ENCODE results near the gene NDOR1.

The NDOR1 gene

GRCh38 chr9:137183980-137184595 lies 21.4 kb upstream of the NDOR1 start:
- DNase-seq: no peak

- no peak for DNase-seq
Measured at GRCh38 chr9:137184881-137185660, 20.4 kb upstream of the NDOR1 start.

GRCh38 chr9:137185921-137186320 lies 19.6 kb upstream of the NDOR1 start:
- no peak for DNase-seq

DNA sequence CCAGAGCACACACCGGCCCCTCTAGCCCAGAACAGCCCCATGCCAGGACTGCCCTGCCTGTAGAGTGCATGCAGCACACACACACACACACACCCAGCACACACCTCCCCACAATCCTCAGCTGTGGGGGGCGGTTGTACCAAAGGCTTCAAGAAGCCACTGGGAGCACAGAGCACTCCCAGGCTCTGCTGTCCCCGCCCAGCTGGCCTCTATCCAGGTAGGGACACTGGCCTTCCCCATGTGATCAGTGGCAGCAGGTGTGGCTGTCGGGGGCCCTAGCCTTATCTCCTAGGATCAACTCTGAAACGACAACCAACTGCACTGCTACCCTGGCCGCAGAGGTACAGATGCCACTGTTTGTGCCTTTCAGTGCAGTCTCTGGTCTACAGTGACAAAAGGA lies 19.1 kb upstream of the NDOR1 start:
- no peak for DNase-seq

GRCh38 chr9:137187386-137187785 lies 18.1 kb upstream of the NDOR1 start:
- no peak for DNase-seq

GRCh38 chr9:137188086-137188489 lies 17.4 kb upstream of the NDOR1 start:
- DNase-seq: no peak

DNA sequence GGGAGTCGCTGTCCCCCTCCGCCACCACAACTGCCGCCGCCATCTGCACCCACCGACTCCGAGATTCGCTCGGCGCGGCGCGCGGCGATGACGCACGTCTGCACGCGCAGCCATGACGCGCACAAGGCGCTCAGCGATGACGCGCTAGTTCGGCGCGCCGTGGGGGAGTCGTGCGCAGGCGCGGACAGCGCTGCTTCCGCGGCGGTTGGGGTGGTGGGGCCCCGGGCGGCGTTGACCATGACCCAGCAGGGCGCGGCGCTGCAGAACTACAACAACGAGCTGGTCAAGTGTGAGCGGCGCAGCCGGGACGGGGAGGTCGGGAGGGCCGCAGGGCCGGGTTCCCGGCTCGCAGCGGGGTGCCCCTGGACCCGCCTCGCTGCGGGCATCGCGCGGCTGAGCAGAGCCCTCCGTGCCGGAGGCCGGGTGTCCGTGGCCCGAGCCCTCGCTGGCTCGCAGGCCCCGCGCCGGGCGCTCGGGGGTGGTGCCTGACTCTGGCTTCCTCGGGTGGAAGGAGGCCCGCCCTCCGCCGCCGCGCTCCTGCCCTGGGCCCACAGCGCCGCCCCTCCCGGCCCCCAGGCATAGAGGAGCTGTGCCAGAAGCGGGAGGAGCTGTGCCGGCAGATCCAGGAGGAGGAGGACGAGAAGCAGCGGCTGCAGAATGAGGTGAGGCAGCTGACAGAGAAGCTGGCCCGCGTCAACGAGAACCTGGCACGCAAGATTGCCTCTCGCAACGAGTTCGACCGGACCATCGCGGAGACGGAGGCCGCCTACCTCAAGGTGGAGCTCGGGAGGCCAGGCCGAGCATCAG lies 16.8 kb upstream of the NDOR1 start, which contains the start of the genes ANAPC2 and SSNA1:
ANAPC2 (minus strand) TSS at position 71 of the 807 bp plus-strand sequence; CDS start at position 43, 28 bp downstream.
SSNA1 (plus strand) TSS at position 187 of the 807 bp plus-strand sequence; CDS start at position 238, 51 bp downstream.
- peak; percentile 90 for DNase-seq

- no peak for DNase-seq
Measured at GRCh38 chr9:137189297-137190295, 15.9 kb upstream of the NDOR1 start.

GRCh38 chr9:137190315-137190856 lies 15.1 kb upstream of the NDOR1 start:
- DNase-seq: no peak

GRCh38 chr9:137191245-137191644 lies 14.3 kb upstream of the NDOR1 start:
- no peak for DNase-seq

- DNase-seq: no peak
Measured at GRCh38 chr9:137191691-137192447, 13.6 kb upstream of the NDOR1 start.

DNA sequence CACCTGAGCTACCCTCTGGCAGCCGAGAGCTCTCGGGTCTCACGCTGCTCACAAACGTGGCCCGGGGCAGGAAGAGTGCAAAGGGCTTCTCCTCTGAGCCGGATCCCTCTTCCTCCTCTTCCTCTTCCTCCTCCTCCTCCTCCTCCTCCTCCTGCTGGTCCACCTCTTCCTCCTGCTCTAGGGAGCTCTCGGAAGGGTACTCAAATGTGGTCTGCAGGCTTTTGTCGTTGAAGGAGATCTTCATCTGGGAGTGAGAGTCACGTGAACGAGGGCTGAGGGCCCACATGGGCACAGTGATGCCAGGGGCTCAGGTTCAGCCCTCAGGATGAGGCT lies 13.1 kb upstream of the NDOR1 start:
- no peak for DNase-seq

DNA sequence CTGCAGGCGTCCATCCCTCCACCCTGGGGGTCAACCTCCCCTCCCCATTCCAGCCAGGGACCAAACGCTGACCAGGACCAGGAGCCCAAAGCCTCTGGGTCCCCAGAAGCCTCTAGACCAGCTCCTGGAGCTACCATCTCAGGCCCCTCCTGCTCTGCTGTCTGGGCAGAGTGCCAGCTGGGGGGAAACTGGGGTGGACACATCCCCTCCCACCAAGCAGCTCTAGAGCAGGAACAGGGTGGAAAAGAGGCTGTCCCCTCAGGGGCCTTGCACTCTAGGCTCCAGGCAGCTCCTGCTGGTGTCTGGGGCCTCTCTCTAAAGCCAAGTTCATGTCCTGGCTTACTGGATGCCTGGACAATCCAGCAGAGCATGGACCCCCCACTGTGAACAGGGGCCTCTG lies 12.6 kb upstream of the NDOR1 start:
- no peak for DNase-seq

GRCh38 chr9:137193771-137194170 lies 11.7 kb upstream of the NDOR1 start:
- DNase-seq: no peak

GRCh38 chr9:137194388-137194787 lies 11.1 kb upstream of the NDOR1 start:
- no peak for DNase-seq

DNA sequence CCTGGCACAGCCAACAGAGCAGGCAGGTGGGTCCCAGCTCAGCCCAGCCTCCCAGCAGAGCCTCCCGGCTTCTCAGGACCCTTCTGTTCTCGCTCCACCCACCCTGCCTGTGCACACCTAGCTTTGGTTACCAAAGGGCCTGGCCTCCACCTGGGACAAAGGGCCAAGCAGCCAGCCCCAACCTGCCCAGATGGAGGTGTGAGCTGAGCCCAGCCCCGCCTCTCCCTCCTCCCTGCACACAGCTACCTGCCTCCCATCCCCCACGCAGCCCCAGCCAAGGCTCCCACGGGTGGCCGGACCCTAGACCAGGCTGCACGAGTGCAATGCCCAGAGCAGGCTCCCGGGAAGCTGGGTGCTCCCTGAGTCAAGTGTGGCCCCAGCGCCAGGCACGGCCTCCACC lies 10.6 kb upstream of the NDOR1 start:
- no peak for DNase-seq

DNA sequence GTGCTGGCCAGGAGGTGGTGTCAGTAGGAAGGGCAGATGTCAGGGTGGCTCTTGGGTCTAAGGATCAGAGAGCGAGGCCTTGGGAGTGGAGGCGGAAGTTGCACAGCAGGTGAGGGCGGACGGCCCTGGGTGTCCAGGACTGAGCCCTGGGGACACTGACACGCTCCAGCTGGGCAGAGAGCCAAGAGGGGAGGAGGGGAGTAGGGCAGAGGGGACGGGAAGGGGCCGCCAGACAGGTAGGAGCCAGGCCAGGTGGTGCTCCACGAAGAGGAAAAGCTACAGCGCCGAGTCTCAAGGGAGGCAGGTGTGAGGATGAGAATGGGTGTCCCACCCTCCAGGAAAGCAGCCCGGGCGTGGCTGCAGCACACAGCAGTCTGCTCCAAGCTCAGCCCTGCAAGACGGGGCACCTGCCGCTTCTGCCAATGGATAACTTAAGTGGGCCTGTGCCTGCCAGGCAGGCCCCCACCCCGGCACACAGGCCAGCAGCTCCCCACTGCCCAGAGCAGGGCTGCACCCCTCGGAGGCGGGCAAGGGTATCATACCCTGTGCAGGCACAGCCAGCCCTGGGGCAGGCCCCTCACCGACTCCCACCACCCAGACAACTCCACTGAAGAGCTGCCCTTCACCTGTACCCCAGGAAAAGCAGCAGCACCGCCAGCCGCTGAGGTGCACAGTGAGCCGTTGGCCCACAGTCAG lies 9.8 kb upstream of the NDOR1 start:
- DNase-seq: no peak

DNA sequence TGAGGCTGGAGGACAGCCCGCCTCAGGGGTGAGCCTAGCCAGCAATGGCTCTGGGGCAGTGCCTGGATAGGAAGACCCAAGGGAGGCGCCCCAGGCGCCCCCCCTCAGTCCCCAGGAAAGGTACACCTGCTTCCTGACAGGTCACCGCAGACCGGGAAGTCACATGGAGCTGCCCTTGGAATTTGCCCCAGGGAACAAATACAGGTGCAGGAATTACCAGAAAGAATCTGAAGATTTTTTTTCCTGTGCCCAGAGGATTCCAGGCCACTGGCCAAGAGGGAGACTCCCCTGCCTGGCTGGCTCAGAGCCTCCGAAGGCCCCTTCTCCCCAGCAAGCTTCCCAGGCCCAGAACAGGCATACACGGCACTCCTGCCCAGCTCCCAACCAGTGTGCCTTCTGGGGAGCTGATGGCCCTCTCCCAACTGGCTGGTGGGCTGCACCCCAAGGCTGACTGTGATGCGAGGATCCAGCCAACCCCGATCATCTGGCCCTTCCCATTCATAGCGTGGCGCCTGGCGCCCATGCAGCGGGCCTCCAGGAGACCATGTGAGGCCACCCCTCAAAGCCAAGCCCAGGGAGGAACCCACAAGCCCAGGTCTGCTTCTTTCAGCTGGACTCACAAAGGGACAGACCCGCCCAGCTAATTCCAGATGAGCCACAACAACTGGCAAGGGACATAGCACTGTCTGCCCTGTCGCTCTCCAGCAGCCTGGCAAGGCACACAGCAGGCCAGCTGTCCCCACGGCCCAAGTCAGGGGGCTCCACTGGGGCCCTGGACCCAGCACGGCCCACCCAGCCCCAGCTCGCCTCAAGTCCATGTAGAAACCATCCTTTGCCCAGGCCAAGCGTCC lies 7.2 kb upstream of the NDOR1 start:
- no peak for DNase-seq

- DNase-seq: no peak
Measured at GRCh38 chr9:137198902-137199283, 6.6 kb upstream of the NDOR1 start.

All from HCEC 1CT (cell line).